Measurements from ENCODE around the gene ZBTB12. TPM values are rescaled to one million over a fixed set of nuclear protein-coding genes. Genes with fewer than 3 reads are reported as not detected.
A peak's percentile ranks its signal among the peaks of the same experiment; 100 is the strongest.

ZBTB12 gene
- total and polyA plus RNA-seq, 2 of the 8 experiments (the other 6 are each of a cell fraction or from before 2014, with no cell fraction given): 20.7 to 40.8 TPM

- no peak within 1 kb of the TSS for H2AFZ ChIP-seq (ENCODE audit: low read length)
- H2BK120ac ChIP-seq (replicated peaks; ENCODE audit: low read depth, low read length): no peak within 1 kb of the TSS
- H2AK5ac ChIP-seq (ENCODE audit: low read depth, low read length): 0 out of 2 replicates have a peak within 1 kb of the TSS, but pooled peaks have one; percentile 8
- no peak within 1 kb of the TSS for H4K5ac ChIP-seq (ENCODE audit: insufficient read length, low read depth, low read length)
- H3K79me2 ChIP-seq (ENCODE audit: control insufficient read depth in 1 of 2, insufficient read depth in 2 of 2, low read length in 2 of 2): no peaks in the 10 kb centered on the region
- no peak within 1 kb of the TSS for H3K27ac ChIP-seq (ENCODE audit: low read depth, low read length)
- ChIA-PET CTCF (ENCODE audit: partially characterized antibody) (interaction anchor here (1.2 to 8.1 kb wide), 2 partner anchors 10 to 74 kb away, joined by 3 to 59 read pairs; no protein-coding TSS in a partner anchor), POLR2A (ENCODE audit: partially characterized antibody) (interaction anchor here (0.6 to 2.8 kb wide), 10 partner anchors 9 to 156 kb away, joined by 3 to 11 read pairs (median 4); partner anchors contain the start of genes NEU1 and VARS1)
- peak within 1 kb of the TSS; percentile 38; the same call in 1 of the 2 replicates for H4K8ac ChIP-seq (ENCODE audit: extremely low read depth, insufficient read depth, low read length)
- H3K9me3 ChIP-seq (ENCODE audit: insufficient read depth in 2 of 2, low read depth in 1 of 2, low read length in 1 of 2): no peaks in the 10 kb centered on the region
- H2BK12ac ChIP-seq (ENCODE audit: low read depth, low read length): peak within 1 kb of the TSS; percentile 39; the same call in 1 of the 2 replicates
- DNase-seq (ENCODE audit: low read depth in 1 of 2, low spot score in 2 of 2) (peak in 1 of 2 experiments; percentile 71), FAIRE-seq (no peak)
- H3K79me1 ChIP-seq (ENCODE audit: low read depth, low read length): no peaks in the 10 kb centered on the region; the same call in 1 of the 2 replicates
- H3K4me2 ChIP-seq (ENCODE audit: insufficient read depth in 1 of 2, low read depth in 2 of 2, low read length in 2 of 2): peak within 1 kb of the TSS; percentile 52 to 58
- no peak within 1 kb of the TSS for H2BK20ac ChIP-seq (ENCODE audit: low read length)
- H3K9ac ChIP-seq (replicated peaks in 1 of 4; ENCODE audit: extremely low read depth in 1 of 4, low read depth in 3 of 4, low read length in 3 of 4): no peak within 1 kb of the TSS; a peak in 1 of 7 replicates
- H3K18ac ChIP-seq (ENCODE audit: extremely low read depth, low read length): peak within 1 kb of the TSS; percentile 48
- H3K4me3 ChIP-seq (ENCODE audit: extremely low read depth in 1 of 4, insufficient read depth in 2 of 4, low read depth in 3 of 4, low read length in 4 of 4): peak within 1 kb of the TSS in 1 of 4 experiments; percentile 46; a peak in 2 of 8 replicates
- no peak within 1 kb of the TSS for H2BK15ac ChIP-seq (ENCODE audit: low read length)
- H3K23ac ChIP-seq (ENCODE audit: insufficient read length): no peak within 1 kb of the TSS
- no peak within 1 kb of the TSS for H2BK5ac ChIP-seq (ENCODE audit: low read depth, low read length)
- no peak within 1 kb of the TSS for H3K4ac ChIP-seq (replicated peaks; ENCODE audit: insufficient read length, low read depth, low read length)
- no peak within 1 kb of the TSS for H4K91ac ChIP-seq (replicated peaks; ENCODE audit: insufficient read length, low read length)
- H3K56ac ChIP-seq (replicated peaks; ENCODE audit: insufficient read length, low read depth, low read length): no peak within 1 kb of the TSS
- peaks cover 0 to 11% (median 0%) of the 10 kb centered on the region in 4 experiments; a peak in 1 of 7 replicates for H3K4me1 ChIP-seq (replicated peaks in 1 of 4; ENCODE audit: control insufficient read depth in 3 of 4, insufficient read depth in 4 of 4, low read length in 3 of 4)
- peak; percentile 64 for TF ChIP-seq CREB1 (IDR thresholded peaks at IDR 0.05)
- no peak for TF ChIP-seq RAD21 (IDR thresholded peaks at IDR 0.05 in 1 of 2, conservative IDR thresholded peaks at IDR 0.05 in 1 of 2; ENCODE audit: low read depth in 2 of 2, low read length in 2 of 2)
- TF ChIP-seq TAF1 (IDR thresholded peaks at IDR 0.05; ENCODE audit: low read depth, low read length): 0 out of 2 replicates have a peak, but pooled peaks have one; percentile 18
- TF ChIP-seq, protein P1, sequence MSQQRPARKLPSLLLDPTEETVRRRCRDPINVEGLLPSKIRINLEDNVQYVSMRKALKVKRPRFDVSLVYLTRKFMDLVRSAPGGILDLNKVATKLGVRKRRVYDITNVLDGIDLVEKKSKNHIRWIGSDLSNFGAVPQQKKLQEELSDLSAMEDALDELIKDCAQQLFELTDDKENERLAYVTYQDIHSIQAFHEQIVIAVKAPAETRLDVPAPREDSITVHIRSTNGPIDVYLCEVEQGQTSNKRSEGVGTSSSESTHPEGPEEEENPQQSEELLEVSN (IDR thresholded peaks at IDR 0.05): peak; percentile 75
- peak; percentile 50; the same call in 1 of the 2 replicates for TF ChIP-seq MAX (IDR thresholded peaks at IDR 0.05)
- TF ChIP-seq GABPA (IDR thresholded peaks at IDR 0.05; ENCODE audit: borderline replicate concordance, insufficient read depth, low read length): no peak
- TF ChIP-seq TBP (IDR thresholded peaks at IDR 0.05; ENCODE audit: low read depth, low read length): 0 out of 2 replicates have a peak, but pooled peaks have one; percentile 37
- H3K36me3 ChIP-seq (ENCODE audit: control insufficient read depth in 2 of 4, insufficient read depth in 4 of 4, low read length in 3 of 4): peaks cover 17 to 39% (median 34%) of the 10 kb centered on the region in 4 experiments
- no peak within 1 kb of the TSS for H3K14ac ChIP-seq (ENCODE audit: insufficient read length)
- 52% methylated on average over 6 of the region's 18 CpGs; no CpG with 5 or more reads in 1 of the 2 experiments for WGBS, 2 experiments (ENCODE audit: extremely low coverage in 1 of 2, insufficient coverage in 1 of 2, insufficient read length in 1 of 2, insufficient replicate concordance in 2 of 2, low coverage in 1 of 2, low lambda C conversion rate in 2 of 2, missing lambda C conversion rate in 1 of 2)
- no peaks in the 10 kb centered on the region for H3K27me3 ChIP-seq (replicated peaks in 1 of 4; ENCODE audit: control insufficient read depth in 3 of 4, extremely low read depth in 1 of 4, insufficient read depth in 3 of 4, low read length in 3 of 4)
- H4K20me1 ChIP-seq (replicated peaks in 1 of 2; ENCODE audit: control insufficient read depth in 1 of 2, insufficient read depth in 2 of 2, low read length in 2 of 2): peaks cover 2 to 12% of the 10 kb centered on the region in 2 experiments
- H3K23me2 ChIP-seq (ENCODE audit: low read depth, low read length): no peaks in the 10 kb centered on the region
These were observed 23.2 kb downstream of the ZBTB12 start, which contains the start of gene SLC44A4 for GRCh38 chr6:31878726-31879125. Gene SLC44A4 (minus strand): TSS chr6:31878997. CDS start chr6:31878980, 17 bp downstream.
